NCI-H1105 (cell line): Measurements from ENCODE around the gene CUL3.

ENCODE experiments used
- DNase-seq: peaks from one replicate; lab custom pipeline; 2025; lab: John Stamatoyannopoulos, UW

CUL3 gene

DNA sequence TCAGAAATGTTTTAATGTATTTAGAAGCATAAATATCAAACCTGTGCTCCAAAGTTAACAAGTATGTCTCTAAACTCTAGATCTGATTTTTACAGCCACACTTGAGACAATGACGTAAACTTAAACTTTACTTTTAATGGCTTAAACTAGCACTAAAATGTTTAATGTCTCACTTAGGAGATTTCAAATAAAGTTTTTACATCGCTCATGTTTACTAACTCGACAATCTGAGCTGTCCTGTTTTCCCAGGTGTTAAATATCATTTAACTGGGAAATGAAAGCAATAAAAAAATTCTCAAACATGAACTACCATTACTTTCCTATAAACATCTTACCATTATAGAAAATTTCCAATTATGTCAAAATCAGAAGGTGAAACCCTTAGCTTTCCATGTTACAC lies 113.0 kb downstream of the CUL3 start:
- no peak for DNase-seq

DNA sequence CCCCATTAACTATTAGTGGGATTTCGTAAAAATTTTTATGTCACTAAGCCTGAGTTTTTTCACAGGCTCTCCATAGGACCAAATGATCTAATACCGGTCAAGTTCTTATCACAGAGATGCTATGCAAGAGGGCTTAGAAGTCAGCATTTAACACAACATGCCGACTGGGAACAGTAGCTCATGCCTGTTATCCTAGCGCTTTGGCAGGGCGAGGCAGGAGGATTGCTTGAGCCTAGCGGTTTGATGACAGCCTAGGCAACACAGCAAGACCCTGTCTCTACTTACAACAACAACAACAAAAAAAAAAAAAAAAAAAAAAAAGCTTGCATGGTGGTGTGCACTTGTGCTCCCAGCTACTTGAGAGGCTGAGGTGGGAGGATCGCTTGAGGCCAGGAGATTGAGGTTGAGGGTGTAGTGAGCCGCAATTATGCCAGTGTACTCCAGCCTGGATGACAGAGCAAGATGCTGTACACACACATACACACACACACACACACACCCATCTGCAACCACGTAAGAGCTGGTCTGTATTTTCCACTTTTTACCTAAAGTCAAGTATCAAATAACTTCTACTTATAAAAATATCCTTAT lies 115.7 kb downstream of the CUL3 start:
- no peak for DNase-seq

DNA sequence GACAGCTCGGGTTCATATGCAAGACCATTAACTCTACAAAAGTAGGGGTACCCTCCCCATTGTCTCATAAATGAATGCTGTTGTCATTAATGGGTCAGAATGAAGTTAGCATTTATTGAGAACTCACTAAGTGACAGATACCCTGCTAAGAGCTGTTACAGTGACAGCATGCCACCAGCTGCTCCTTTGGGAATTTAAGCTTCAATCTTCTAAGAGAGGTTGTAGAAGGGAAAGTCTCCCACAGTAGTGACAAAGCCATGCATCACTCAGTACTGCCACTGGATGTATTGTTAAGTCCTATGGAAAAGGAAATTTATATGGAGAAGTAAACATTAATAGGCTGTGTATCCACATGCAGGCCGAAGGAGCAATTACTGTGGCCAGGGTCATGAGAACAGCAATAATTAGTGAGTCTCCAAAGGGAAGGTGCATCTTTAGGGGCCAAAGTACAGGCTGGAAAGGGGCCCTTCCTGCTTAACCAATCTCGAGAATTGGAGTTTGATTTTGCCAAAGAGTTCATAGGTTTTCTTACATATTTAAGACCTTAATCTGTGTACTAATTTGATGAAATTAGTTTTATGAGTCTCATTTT lies 118.8 kb downstream of the CUL3 start:
- DNase-seq: no peak

DNA sequence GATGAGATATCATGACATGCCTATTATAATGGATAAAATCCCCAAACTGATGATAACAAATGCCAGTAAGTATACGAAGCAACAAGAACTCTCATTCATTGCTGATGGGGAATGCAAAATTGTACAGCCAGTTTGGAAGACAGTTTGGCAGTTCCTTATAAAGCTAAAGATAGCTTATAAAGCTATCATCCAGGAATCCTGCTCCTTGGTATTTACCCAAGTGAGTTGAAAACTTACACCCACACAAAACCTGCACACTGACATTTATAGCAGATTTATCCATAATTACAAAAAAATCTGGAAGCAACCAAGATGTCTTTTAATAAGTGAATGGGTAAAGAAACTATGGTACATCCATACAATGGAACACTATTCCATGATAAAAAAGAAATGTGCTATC lies 123.8 kb downstream of the CUL3 start:
- DNase-seq: no peak

DNA sequence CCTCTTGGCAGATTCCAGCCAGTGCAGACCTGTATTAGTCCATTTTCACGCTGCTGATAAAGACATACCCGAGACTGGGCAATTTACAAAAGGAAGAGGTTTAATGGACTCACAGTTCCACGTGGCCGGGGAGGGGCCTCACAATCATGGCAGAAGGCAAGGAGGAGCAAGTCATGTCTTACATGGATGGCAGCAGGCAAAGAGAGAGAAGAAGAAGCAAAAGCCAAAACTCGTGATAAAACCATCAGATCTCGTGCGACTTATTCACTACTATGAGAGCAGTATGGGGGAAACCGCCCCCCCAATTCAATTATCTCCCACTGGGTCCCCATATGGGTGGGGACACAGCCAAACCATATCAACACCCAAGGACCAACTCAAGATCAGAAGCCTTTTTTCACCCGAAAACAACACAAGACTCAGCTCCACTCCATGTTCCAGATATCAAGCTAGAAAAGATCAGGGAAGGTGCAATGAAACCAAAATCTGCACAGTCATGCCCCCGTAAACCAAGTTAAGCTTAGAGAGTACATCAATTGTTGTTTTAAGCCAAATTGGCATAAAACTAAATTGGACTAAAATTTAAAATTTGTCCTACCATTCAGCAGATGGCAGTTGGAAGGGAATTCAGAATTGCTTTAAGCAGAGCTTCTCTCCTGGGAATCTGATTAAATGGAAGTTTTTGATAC lies 127.6 kb downstream of the CUL3 start:
- DNase-seq: no peak

DNA sequence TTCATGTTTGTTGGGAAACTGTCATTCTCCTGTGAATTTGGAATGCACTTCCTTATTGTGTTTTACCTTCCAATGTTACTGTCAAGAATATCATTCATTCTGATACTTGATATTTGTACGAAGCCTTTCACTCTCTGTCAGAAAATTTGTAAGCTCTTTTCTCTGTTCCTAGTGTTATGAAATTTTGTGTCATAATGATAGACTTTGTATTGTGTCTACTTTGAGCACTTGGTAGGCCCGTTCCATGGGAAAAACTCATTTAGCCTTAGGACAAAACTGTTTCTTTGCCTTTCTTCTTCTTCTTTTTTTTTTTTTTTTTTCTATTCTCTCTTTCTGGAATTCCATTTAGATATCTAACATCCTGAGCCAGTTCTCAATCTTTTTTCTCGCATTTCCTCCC lies 131.3 kb downstream of the CUL3 start:
- DNase-seq: no peak

DNA sequence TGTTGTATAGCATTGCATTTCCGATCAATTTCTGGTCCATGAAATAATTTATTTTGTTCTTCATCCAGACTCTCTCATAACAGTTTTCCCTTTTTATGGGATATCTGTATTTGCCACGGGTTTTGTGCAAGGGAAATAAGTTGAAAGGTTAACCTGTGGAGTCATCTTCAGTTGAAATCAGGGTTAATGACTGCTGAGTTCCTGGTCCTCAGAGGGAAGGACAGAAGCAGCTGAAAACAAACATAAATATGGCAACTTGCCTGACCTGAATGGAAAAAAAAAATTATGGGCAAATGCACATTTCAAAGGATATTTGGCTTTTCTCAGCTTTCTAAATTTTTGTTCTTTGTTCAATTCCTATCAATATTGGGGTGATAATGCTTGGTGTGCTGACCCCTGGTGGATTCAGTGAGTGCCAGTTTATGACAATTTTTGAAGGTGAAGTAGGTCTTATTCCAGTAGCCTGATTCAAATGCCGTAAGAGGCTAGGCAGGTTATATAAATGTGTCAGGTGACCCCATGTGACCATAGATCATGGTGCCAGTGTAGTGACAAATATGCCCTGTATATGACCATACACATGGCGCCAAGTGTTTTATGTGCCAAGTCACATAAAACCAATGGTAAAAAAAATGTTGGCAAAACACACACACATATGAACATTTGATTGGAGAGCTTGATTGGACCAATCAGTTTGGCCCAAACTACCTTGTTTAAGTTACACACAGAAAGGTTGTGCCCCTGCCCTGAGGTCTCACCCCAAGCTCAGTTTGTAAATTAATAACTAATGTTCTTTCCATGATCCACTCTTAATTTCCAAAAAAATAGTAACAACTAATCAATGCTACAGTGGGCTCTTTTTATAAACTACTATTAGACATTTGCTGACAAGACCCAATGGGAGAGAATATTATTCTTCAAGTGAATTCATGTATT lies 135.7 kb downstream of the CUL3 start:
- no peak for DNase-seq

DNA sequence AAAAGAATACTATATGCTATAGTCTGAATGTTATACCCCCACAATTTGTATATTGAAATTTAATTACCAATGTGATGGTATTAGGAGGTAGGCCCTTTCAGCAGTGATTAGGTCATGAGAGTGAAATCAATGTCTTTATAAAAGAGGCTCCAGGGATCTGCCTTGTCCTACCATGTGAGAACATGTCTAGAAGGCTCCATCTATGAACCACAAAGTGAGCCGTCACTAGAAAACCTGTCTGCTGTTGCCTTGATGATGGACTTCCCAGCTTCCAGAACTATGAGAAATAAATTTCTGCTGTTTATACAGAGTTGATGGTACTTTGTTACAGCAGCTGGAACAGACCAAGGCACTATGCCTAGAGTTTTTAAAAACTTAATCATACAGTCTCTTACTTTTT lies 136.9 kb downstream of the CUL3 start:
- no peak for DNase-seq

DNA sequence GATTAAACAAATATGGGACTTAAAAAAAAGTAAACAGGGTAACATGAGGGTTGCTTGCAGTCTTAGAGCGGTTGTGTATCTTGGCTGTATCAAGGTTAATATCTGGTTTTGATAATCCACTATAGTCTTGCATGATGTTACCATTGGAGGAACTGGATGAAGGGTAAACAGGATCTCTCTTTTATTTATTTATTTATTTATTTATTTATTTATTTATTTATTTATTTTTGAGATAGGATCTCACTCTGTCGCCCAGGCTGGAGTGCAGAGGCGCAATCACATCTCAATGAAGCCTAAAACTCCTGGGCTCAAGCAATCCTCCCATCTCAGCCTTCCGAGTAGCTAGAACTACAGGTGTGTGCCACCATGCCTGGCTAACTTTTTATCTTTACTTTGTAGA lies 140.4 kb downstream of the CUL3 start:
- DNase-seq: no peak

DNA sequence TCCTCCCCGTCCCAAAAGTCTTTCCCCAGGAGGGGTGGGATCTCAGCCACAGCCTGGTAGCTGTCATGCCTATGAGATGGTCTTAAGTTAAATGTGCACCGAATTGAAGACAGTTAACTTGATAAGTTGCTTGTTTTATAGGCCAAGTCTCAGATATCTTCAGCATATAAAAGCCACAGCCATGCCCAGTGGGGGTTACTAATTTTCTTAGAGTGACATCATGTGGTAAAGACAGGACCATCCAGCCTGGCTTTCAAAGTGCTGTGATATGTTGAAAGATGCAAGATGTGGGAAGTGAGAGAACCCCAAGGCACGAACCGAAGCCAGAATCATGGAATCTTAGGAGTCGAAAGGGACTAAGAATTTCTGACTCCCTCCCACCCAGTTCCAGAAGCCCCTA lies 141.1 kb downstream of the CUL3 start:
- DNase-seq: no peak

DNA sequence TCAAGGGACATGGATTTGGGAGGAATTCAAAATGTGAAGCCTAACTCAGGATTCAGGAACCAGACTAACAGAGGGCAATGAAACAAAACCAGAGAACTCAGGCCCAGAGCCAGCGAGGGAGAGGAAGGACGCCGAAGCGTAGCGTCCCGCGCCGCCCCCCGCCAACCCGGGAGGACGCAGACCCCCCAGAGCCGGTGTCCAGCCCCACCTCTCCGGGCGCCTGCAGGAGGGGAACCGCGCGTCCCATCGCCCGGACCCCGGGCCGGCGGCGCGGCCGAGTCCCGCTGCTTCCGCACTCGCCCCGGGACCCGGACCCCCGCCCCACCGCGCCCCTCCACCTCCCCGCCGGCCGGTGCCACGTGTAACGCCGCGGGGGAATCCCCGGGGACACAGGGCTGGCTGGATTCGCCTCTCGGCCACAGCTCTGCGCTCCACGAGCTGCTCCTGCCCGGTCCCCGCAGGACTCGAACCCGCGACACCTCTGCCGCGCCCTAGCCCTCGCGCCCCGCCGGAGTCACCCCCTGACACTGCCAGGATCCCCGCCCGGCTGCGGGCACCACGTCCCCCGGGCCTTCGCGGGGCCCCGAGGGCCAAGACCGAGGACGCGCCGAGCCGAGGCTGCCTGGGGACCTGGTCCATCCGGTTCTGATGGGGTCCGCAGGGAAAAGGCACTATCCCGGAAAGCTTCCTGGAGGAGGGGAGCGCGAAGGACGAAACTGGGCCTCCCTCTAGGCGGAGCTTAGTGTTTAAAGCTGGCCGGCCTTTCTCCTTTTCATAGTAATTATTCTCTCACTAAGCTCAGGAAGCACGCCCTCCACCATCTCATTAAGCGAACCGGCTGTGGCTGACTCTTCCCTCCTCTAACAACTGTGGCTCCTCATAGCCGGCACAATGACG lies 142.8 kb downstream of the CUL3 start:
- DNase-seq: no peak

DNA sequence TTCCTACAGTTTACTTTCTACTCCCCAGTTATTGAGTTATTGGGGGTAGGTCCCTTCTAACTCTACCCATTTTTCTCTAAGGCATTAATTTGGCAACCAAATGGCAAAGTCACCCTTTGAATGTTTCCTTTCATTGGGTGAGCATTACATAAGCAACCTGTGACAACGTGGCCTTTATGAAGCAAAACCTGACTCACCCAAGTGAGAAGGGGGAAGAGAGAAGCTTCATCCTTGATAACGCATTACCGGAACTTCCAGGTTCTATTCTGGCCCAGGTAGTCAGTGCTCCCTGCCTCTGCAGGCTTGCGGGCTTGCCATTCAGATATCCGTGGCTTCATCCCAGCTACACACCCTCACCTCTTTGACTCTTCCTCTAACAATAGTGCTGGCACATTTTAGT lies 144.2 kb downstream of the CUL3 start:
- DNase-seq: no peak

DNA sequence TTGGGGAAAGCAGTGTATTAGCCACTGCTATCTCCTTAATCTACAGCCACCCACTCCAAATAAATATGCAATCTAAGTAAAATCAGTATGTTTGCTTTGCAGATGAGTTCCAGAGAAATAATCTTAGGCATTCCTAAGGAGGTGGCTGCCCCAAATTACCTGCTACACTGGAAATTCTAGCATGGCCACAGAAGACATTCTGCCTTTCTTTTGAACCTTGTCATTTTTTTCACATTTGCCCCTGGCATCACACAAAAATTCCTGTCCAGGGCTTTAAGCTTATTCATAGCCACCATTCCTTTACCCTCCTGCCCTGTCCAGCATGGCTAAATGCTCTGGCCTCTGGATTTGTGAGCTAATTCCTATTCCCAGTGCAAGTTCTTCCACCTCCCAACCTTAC lies 146.4 kb downstream of the CUL3 start:
- no peak for DNase-seq

DNA sequence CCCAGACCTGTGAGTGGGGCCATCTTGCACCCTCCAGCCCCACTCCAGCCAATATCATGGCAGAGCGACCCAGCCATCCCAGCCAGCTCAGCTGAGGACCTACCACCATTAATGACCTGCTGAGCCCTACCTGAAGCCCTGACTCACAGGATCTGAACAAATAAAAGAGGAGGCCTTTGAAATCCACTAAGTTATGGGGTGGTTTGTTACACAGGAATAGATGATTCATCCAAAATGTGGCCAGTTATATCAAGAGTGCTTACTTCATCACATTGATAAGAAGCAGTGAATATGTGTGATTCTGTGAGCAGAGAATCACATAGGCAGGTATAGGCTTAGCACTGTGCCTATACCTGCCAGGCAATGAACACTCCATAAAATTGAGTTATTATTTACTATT lies 148.5 kb downstream of the CUL3 start:
- no peak for DNase-seq

DNA sequence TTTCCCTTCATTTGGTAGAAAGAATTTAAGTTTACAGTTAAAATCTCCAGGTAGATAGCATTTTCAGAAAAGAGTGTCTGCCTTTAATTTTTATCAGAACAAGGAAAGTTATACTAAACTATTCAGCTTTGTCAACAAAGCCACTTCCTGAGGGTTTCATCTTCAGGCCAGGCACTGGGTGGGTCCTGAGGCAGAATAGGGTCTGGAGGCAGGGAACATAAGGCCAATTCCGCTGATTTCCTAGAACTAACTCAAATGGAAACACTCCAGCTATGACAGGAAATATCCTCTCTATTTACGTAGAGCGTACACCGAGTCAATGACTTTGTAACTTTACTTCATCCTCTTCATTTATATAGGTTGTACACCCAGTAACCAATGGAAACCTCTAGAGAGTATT lies 150.5 kb downstream of the CUL3 start:
- DNase-seq: no peak

DNA sequence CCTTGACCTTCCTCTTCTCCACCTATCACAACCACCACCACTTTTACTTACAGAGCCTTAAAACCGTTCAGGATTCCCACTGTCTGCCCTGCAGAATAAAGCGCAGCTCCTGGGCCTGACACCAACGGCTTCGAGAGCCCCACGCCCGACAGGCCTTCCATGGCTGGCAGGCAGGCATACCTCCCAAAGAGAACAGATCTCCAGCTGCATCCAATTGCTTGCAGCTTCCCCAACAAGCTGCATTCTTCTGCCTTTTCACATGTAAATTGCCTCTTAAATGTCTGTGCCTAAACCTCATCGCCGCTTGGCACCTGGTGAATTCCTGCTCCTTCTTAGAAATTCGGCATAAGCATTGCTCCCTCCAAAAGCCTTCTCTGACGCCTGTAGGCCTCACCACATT lies 151.7 kb downstream of the CUL3 start:
- DNase-seq: no peak

DNA sequence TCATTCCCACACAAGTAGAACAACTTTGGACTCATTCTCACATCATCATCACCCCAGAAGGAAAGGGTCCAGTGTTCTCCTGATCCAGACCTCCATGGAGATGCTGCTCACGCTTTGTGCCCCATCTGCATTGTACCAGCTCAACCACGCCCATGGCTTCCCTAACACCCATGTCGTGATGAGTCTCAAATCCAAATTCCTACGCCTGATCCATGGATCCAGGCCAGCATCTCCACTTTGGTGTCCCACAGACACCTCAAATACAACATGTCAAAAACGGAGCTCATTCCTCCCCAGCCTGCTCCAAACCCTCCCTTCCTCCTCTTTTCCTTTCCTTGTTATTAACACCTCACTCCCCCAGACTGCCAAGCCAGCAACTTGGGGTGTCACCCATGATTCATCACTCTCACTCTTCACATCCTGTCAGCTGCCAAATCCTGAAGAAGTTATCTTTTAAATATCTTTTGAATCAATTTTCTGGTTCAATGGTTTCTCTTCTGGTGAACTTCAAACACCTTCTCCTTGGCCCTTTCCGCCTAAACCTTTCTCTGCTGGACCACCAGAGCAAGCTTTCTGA lies 153.1 kb downstream of the CUL3 start:
- no peak for DNase-seq

DNA sequence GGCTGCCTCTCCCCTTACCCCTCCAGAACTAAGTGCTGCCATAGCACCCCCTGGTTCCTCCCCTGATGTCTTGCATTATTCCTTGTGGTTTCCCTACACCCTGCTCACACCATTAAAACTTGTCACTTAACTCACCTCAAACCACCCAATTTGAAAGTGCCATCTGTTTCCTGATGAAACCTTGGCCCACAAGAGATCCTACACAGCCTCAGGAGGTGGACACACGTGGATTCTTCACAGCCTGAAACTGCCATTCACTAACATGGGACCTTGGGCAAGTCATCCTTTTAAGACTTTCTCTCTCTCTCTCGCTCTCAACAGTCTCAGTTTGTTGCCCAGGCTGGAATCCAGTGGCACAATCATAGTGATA lies 155.7 kb downstream of the CUL3 start:
- no peak for DNase-seq

DNA sequence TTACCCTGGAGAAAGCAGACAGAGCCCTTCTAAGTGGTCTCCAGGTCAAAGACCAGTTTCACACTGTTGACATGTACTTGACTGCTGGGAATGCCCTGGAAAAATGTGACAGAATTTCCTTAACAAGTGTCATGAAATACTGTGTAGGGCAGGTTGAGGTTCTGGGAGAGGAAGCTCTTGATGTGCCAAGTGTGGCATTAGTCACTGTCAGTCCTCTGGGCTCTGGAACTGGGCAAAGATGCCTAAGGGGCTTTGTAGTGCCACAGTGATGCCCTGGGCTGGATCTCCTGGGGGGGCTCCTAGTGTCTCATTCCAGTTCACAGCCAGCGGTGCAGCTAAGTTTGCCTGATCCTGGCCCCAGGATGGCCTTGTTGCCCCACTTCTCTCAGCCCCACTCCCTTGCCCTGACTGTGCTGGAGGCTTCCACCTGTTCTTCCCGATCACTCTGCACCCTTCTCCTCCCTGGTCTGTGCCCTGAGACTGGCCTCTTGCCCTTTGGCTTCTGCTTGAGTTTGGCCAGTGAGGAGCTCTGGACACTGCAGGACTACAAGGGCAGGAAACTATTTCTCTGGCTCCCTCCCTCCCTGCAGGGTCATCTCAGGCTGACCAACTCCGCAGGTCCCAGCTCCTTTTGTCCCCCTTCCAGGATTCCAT lies 156.2 kb downstream of the CUL3 start:
- DNase-seq: no peak

DNA sequence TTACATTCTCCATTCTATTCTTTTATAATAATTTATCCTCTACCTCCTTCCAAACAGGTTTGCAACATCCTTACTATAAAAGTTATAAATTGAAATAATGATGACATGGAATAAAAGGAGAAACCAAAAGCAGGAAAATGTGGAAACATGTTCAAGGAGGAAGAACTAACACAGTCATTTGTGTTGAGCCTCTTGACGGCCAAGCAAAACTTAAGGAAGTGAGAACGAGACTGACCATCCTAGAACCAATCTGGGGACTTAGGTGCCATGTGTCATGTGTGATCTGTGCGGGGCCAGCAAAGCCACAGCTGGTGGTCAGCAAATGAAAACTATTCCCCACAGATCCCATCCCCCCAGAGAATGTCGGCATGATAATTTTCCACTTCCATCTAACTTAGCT lies 157.7 kb downstream of the CUL3 start:
- no peak for DNase-seq

DNA sequence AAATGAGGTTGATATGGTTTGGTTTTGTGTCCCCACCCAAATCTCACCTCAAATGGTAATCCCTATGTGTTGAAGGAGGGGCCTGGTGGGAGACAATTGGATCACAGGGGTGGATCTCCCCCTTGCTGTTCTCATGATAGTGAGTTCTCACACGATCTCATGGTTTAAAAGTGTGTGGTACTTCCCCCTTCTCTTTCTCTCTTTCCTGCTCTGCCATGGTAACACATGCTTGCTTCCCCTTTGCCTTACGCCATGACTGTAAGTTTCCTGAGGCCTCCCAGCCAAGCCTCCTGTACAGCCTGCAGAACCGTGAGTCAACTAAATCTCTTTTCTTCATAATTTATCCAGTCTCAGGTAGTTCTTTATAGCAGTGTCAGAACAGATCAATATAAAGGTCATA lies 158.5 kb downstream of the CUL3 start:
- no peak for DNase-seq
